GM21381 (cell line): ENCODE data around the gene DUSP8.

ENCODE experiments used
- ATAC-seq: cut with Tn5 transposase; IDR thresholded peaks from one replicate; pipeline ENCODE4 v1.9.1; 2021; ENCODE audit warnings: mild to moderate bottlenecking, moderate library complexity; ENCODE audit not compliant: unreplicated experiment

The DUSP8 gene

GRCh38 chr11:1566381-1567051 lies 5.6 kb downstream of the DUSP8 start:
- no peak for ATAC-seq

GRCh38 chr11:1565904-1566247 lies 6.2 kb downstream of the DUSP8 start:
- ATAC-seq = no peak

DNA sequence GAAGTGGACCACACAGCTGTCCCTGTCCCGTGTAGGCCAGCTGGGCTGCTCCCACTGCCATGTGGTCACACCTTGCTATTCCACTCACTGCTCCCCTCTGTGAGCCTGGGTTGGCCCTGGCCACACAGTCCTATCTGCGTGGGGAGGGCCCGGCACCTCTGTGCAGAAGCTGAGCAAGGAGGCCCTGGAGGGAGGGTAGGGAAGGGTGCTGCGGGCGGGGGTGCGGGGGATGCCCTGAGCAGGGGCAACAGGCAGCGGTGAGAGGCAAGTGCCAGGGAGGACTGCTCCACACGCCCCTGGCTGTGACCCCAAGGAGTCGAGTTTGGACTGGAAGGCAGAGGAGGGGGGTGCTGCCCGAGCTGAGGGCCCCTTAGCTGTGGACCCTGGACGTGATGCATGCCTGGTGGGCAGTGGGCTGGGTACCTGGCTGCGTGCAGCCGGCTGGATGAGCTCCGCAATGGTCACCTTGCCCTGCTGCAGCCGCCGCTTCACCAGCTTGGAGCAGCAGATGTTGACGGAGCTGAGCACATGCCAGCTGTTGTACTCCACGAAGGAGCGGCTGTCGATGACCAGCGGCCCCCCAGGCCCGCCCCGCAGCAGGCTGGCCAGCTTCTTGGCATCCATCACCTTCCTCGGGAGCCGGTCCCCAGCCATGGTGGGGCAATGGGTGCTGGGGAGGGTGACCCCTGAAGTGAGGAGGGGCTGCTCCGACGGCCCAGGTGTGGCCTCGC lies 6.7 kb downstream of the DUSP8 start:
- ATAC-seq = no peak

DNA sequence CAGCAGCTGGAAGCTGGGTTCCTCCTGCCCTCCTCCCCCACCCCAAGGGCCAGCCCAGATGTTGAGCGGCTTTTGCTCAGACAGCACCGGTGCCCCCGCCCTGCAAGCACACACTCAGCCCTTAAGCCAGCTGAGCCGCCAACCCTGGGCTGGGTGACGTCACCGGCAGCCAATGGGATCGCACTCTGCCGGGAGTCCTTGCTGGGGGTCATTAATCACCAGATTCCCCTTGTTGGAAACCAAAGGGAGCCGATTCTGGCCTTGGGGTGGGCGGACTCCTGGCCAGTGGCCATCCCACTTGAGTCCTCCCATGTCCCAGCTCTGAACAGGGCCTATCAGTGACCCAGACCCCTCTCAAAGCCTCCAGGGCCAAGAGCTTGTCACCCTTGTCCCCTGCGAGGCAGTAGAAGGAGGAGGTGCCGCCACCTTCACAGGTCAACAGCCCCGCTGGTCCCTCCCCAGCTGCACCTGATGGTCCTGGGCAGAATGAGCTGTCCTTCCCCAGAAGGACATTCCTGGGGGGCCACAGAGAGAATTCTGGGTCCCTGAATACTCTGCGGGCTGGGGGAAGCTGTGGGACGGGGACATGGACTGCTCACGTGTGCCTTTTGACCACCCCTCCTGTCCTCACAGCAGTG lies 7.4 kb downstream of the DUSP8 start:
- ATAC-seq = no peak

- no peak for ATAC-seq
Measured at GRCh38 chr11:1563697-1564534, 8.2 kb downstream of the DUSP8 start.

GRCh38 chr11:1563149-1563638 lies 8.9 kb downstream of the DUSP8 start:
- ATAC-seq = no peak

- ATAC-seq = no peak
Measured at GRCh38 chr11:1562469-1563148, 9.5 kb downstream of the DUSP8 start.

GRCh38 chr11:1561955-1562354 lies 10.1 kb downstream of the DUSP8 start:
- no peak for ATAC-seq

- ATAC-seq = no peak
Measured at GRCh38 chr11:1561266-1561665, 10.8 kb downstream of the DUSP8 start.

DNA sequence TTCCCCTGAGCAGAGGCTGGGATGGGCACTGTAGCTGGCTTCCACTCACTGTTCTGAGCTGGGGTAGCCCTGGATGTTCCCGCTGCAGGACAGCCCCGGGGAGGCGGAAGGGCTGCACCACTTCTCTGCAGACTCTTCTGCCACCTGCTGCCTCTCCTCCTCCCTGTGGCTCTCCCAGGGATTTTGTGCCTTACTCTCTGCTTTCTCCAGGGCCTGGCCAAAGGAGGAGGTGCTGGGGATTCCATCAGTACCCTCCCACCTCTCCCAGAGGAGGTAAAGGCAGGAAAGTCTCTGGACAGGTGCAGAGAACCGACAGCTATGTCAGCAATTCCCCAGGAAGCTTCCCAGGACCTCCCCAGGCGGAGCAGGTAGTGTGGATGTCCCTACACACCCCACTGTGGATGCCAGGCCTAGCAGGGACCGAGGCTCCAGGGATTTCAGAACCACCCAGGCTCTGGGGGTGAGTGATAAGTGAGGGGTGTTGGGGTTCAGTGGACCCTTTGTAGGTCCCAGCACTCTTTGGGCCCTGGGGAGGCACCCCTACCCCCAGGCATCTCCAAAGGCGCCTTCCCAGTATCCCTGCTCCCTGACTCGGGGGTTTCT lies 11.3 kb downstream of the DUSP8 start:
- ATAC-seq = no peak

GRCh38 chr11:1560002-1560648 lies 11.9 kb downstream of the DUSP8 start:
- ATAC-seq = no peak

- ATAC-seq = no peak
Measured at GRCh38 chr11:1559111-1559951, 12.7 kb downstream of the DUSP8 start.

DNA sequence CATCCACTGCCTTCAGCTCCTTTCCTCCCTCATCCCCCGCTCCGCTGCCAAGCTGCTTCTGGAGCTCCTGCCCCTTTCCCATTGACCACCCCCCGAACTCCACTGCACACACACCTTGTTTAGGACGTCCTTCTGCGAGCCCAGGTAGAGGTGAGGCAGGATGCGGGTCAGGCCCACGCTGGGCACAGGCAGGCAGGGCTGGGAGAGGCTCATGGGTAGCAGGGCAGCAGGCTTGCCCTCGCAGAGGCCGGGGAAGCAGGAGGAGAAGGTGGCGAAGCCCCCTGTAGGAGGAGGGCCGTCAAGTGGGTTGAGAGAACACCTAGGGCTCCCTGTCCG lies 13.3 kb downstream of the DUSP8 start:
- no peak for ATAC-seq

DNA sequence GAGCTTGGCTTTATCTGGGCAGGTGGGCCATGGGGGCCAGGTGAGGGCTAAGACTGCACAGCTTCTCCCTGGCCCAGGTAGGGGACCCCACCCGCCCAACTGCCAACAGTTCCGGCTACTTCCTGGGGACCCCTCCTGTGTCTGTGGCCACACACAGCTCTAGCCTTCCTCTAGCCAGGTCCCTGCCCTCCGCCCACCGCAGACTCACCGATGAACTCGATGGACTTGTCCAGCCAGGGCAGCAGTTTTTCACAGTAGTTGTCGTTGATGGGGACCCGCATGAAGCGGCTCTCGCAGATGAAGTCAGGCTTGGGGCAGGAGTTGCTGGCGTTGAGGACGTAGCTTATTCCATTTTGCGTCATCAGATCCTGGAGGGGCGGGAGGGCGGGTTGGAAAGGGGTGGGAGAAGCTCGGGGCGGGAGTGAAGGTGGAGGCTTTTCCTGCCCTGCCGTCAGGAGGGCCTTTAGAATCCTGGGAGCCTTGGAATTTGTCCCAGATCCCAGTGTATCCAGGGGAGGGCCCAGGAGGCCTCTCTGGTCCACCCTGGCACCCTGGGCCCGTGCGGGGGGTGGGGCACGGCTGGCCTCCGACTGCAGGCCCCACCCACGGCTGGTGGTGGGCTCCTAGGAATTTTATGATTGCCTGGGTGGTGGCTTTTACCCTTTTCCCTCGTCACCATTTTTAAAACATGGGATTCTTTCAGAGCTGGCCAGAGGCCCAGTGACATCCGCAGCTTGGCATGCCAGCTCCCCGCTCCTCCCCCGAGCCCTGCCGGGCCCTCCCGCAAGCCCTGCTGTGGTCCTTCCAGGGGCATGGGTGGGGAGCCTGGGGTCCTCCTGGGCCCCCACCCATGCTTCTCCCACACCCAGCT lies 13.9 kb downstream of the DUSP8 start:
- no peak for ATAC-seq

DNA sequence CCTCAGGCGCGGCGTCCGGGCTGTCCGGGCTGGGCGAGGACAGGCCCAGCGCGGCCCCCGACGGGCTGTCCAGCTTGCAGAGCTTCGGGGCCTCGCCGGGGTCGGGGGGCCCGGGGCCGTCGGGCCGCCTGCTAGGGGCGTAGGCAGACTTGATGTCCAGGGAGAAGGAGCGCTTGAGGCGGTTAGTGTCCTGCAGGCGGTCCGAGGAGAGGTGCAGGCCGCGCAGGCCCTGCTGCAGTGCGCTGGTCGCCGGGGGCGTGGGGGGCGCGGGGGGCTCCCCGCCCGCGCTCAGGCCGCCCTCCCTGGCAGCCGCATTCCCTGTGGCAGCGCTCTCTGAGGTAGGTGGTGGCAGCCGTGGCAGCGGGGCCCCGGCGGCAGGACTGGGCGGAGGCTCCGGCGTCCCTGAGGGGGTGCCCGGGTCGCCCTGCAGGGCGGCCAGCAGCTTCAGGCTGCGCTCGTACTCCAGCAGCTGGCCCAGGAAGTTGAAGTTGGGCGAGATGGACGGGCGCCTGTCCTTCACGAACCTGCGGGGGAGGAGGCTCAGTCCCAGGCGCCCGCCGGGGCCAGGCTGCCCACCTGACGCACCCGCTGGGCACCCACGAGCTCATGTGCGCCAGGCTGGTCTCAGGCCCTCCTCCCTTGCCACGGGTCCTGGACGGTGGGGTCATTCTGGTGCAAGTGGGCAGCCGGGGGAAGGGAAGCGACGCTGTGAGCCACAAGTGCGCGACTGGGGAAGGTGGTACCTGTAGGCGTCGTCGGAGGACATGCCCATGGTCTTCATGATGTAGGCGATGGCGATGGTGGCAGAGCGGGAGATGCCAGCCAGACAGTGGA lies 14.8 kb downstream of the DUSP8 start:
- no peak for ATAC-seq

- no peak for ATAC-seq
Measured at GRCh38 chr11:1556278-1556902, 15.7 kb downstream of the DUSP8 start.

GRCh38 chr11:1555713-1556153 lies 16.3 kb downstream of the DUSP8 start:
- ATAC-seq = no peak
